Activated naive CD8-positive, alpha-beta T cell treated with anti-CD3 and anti-CD28 coated beads, Interleukin-2, amount 10 ng/mL, durations not matched to agents 7 days and 5 days (primary cell): ENCODE measurements around the gene RHAG. TPM values are rescaled to one million over a fixed set of nuclear protein-coding genes. Genes with fewer than 3 reads are reported as not detected.
"Not testable (repeated sequence)": the region's sequence is repeated elsewhere in the genome, so short reads cannot be mapped to it uniquely, and the experiment has no call there.

Experiments used
- ATAC-seq: fragments of 150-1000 bp; cut with Tn5 transposase; one replicate; pipeline ENCODE4 v1.10.0; 2021; ENCODE audit warnings: low read depth, moderate library complexity
- POLR2A ChIA-PET: fragments of 350-600 bp; sonication (Branson Sonifier 250); formaldehyde crosslinking; loops from one replicate; lab custom pipeline; 2021; ENCODE audit warnings: antibody characterized with exemption; lab: Charles Lee
- DNase-seq: peaks from one replicate; pipeline ENCODE4 v3.0.0; 2021
- H3K27ac Mint-ChIP-seq: one replicate; pipeline ENCODE4 v1.8.0; 2022; ENCODE audit warnings: mild to moderate bottlenecking, mixed read lengths
- H3K27me3 Mint-ChIP-seq: one replicate; pipeline ENCODE4 v1.8.0; 2022; ENCODE audit warnings: mild to moderate bottlenecking, moderate library complexity, mixed read lengths
- H3K36me3 Mint-ChIP-seq: one replicate; pipeline ENCODE4 v1.8.0; 2021; ENCODE audit warnings: mild to moderate bottlenecking, mixed read lengths
- H3K4me1 Mint-ChIP-seq: one replicate; pipeline ENCODE4 v1.8.0; 2021; ENCODE audit warnings: mixed read lengths
- H3K4me3 Mint-ChIP-seq: one replicate; pipeline ENCODE4 v1.8.0; 2022; ENCODE audit warnings: mild to moderate bottlenecking, moderate library complexity, mixed read lengths
- H3K9me3 Mint-ChIP-seq: one replicate; pipeline ENCODE4 v1.8.0; 2021; ENCODE audit warnings: mixed read lengths
- total RNA-seq, 2 experiments: library from RNA; stranded (reverse); gene quantifications; one replicate each; pipeline ENCODE4 v1.2.3, GENCODE V29; 2021

Gene RHAG
- total RNA-seq = not detected

DNA sequence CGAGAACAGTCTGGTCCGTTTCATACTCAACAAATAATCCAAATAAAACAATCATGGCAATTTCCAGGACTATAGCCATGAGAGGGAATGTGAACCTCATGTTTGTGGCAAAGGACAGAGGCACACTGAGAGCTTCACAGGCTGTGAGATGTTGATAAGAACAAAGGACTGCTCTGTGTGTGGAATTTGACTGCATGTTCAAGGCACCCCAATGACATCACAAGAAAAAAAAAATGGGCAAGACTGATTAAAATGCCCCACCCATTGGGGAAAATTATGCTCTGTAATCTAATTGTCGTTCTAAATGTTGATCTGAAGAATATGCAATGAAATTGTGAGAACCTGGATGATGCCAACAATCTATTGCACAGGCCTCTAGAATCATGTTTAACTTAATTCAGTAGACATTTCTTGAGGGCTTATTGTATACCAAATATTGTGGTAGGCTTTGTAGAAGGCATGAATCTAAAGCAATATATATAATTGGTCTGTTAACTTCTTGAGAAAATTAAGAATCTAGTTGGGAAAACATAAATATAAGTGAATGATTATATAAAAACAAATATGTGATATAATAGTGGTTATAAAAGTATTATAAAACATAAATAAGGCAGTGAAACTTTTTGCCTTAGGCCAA, at the start of gene RHAG:
Gene RHAG, minus strand, starts transcription at position 127 of the 637 bp plus-strand sequence. Its CDS starts 27 bp downstream, at position 100.
- POLR2A ChIA-PET = no interaction called here
- H3K36me3 Mint-ChIP-seq = no peaks in the 10 kb centered on the region
- H3K27ac Mint-ChIP-seq = no peak within 1 kb of the TSS
- ATAC-seq = no peak
- no peaks in the 10 kb centered on the region for H3K4me1 Mint-ChIP-seq
- no peaks in the 10 kb centered on the region for H3K9me3 Mint-ChIP-seq
- no peak within 1 kb of the TSS for H3K4me3 Mint-ChIP-seq
- H3K27me3 Mint-ChIP-seq = peaks cover 2% of the 10 kb centered on the region
- DNase-seq = no peak

DNA sequence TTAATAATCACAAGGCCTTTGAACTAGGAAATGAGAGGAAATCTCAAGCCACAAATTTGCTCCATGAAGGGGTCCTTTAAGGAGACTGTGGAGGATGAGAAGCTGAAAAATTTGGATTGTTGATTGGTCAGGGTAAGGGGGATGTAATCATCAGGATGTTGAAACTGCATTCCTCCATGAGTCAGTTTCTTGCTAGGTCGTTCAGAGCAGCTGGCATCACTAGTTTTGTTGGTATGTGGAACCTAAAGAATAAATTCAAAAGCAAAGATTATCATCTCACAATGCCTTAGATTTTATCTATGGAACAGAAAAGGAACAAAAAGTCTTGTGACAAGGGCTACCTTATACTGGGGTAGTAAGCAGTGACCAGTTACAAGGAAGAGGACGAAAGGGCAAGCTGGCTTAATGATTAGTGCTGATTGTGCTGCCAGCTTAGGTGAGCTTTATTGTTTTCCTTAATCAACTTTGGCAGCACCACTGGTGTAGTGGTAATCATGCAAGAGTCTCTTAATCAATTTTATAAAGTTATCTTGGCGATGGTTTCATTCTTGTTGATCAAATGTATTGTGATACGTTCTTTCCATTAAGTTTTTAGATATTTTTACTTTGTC, 40.1 kb upstream of the RHAG start:
- no peaks in the 10 kb centered on the region for H3K27me3 Mint-ChIP-seq
- no peak for ATAC-seq

DNA sequence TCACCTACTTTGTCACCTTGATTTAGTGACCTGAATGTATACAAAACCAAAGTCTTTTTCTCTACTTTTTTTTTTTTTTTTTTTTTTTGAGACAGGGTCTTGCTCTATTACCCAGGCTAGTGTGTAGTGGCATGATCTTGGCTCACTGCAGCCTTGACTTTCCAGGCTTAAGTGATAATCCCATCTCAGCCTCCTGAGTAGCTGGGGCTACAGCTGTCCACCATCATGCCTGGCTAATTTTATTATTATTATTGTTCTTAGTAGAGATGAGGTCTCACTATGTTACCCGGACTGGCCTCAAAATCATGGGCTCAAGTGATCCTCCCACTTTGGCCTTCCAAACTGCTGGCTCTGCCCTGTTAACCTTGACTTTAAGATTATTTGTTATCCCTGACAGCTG, 39.2 kb upstream of the RHAG start:
- POLR2A ChIA-PET = no interaction called here
- H3K27me3 Mint-ChIP-seq = no peaks in the 10 kb centered on the region
- H3K4me3 Mint-ChIP-seq = no peak overlapping the region
- no peaks in the 10 kb centered on the region for H3K9me3 Mint-ChIP-seq
- no peak for ATAC-seq
- H3K4me1 Mint-ChIP-seq = no peaks in the 10 kb centered on the region
- no peaks in the 10 kb centered on the region for H3K36me3 Mint-ChIP-seq
- H3K27ac Mint-ChIP-seq = no peak overlapping the region
- DNase-seq = no peak

More for the DNA sequence above, 40.1 kb upstream of the RHAG start:
- no peaks in the 10 kb centered on the region for H3K36me3 Mint-ChIP-seq
- no peak overlapping the region for H3K4me3 Mint-ChIP-seq
- POLR2A ChIA-PET = no interaction called here
- H3K9me3 Mint-ChIP-seq = no peaks in the 10 kb centered on the region
- no peak for DNase-seq
- H3K4me1 Mint-ChIP-seq = no peaks in the 10 kb centered on the region
- no peak overlapping the region for H3K27ac Mint-ChIP-seq

DNA sequence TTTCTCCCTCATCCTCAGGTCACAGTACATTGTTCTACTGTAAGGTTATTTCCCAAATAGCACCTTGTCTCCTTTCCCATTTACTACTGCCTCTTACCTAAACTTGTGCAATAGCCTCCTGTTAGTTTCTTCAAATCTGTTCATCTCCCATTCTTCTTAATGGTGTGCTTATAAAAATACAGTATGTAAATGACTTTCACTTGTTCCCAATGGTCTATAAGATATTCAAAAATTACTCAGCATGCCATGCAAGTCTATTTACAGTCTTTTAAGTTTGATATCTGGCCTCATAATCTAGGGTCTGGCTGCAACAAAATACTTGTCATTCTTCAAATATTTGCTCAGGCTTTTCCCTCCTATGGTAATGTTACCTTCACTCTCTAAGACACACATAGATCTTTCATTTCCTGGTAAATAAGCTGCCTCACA, 31.5 kb upstream of the RHAG start:
- Mint-ChIP-seq H3K4me1 (peaks cover 1% of the 10 kb centered on the region), H3K4me3 (no peak overlapping the region), H3K36me3 (no peaks in the 10 kb centered on the region), H3K27ac (no peak overlapping the region), H3K9me3 (no peaks in the 10 kb centered on the region), H3K27me3 (no peaks in the 10 kb centered on the region)
- ATAC-seq (no peak), DNase-seq (no peak)
- POLR2A ChIA-PET = no interaction called here

DNA sequence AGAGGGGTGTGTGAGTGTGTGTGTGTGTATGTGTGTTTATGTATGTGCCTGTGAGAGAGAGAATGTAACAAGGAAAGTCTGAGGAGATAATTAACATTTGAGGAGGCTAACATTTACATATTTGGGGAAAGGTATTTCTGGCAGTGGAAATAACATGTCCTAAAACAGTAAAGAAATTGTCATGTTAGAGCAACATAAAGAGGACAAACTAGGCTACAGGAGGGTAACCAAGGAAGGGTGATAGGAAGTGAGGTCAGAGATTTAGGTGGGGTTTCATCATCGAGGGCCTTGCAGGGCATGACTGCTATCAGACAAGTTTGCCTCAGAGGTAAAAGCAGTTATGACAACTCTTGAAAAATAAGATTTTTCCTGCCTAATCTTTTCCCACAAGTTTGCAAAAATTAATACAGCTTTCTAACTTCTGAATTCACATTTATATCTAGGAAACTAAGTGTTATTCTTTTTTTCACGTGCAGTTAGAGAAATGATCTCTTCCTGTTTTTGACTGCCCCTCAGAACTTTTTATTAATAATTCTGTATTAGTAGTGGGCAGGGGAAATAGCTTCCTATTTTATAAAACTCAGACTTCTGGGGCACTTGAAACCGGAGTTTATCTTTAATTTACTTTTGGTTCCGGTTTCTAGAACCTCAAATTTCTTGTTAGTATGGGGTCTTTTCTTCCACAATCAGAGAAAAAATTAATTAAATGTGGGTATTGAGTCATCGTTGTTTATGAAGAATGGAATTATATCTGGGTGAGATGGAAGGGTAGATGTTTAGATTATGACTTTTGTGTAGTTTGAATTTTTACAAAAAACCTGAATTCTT, 30.5 kb upstream of the RHAG start:
- Mint-ChIP-seq H3K27me3 (no peaks in the 10 kb centered on the region), H3K4me1 (peaks cover 1% of the 10 kb centered on the region), H3K9me3 (no peaks in the 10 kb centered on the region), H3K4me3 (no peak overlapping the region), H3K27ac (no peak overlapping the region), H3K36me3 (no peaks in the 10 kb centered on the region)
- DNase-seq = no peak
- POLR2A ChIA-PET = no interaction called here
- ATAC-seq = no peak

DNA sequence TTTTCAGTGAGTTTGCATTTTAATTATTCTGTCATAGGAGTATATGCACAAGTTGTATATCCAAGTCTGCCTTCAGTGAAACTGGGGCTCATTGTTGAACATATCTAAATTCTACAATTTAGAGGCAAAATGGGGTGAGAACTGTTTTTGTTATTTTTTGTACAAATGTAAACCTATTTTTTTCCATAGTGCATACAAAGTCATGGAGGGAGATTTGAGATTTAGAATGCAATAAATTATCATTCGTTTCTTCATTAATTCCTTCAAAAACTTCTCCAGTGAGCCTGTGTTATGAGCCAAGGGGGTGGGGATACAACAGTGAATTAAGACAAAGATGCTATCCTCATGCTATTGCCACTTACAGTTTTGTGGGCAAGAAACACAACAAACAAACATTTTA, 29.8 kb upstream of the RHAG start:
- ATAC-seq (no peak), DNase-seq (no peak)
- no peaks in the 10 kb centered on the region for H3K27me3 Mint-ChIP-seq
- H3K4me1 Mint-ChIP-seq = peaks cover 1% of the 10 kb centered on the region
- H3K27ac Mint-ChIP-seq = no peak overlapping the region
- no peaks in the 10 kb centered on the region for H3K9me3 Mint-ChIP-seq
- POLR2A ChIA-PET = no interaction called here
- no peak overlapping the region for H3K4me3 Mint-ChIP-seq
- H3K36me3 Mint-ChIP-seq = no peaks in the 10 kb centered on the region

DNA sequence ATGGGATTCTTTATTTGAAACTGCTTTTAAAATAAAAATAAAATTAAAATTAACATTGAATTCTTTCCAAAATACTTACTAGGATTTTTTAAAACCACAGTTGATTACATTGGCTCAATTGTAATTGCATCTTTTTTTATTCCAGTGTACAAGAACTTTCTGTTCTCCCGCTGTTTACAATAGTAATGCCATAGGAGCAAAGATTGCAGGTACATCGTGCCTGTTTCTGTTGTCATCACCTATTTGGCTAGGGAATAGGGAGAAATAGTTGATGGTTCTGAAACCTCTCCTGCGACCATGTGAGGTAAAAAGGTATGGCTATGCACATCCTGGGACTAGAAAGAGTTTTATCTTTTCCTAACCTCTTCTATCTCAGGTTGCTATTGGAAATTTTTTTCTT, 28.2 kb upstream of the RHAG start:
- no peak for ATAC-seq
- Mint-ChIP-seq H3K27me3 (no peaks in the 10 kb centered on the region), H3K27ac (no peak overlapping the region), H3K36me3 (no peaks in the 10 kb centered on the region), H3K9me3 (no peaks in the 10 kb centered on the region), H3K4me3 (no peak overlapping the region), H3K4me1 (peaks cover 1% of the 10 kb centered on the region)
- POLR2A ChIA-PET = no interaction called here
- DNase-seq = no peak

DNA sequence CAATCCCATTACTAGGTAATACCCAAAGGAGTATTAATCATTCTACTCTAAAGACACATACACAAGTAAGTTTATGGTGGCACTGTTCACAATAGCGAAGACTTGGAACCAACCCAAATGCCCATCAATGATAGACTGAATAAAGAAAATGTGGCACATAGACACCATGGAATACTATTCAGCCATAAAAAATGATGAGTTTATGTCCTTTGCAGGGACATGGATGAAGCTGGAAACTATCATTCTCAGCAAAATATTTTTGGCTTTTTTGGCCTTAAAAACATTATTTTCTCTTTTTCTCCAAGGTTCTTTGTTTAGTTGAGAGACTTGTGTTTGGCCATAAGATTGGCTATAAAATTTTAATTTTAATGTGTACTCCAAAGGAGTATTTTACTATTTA, 27.4 kb upstream of the RHAG start:
- H3K4me3 Mint-ChIP-seq, DNase-seq, H3K27ac Mint-ChIP-seq, H3K27me3 Mint-ChIP-seq, POLR2A ChIA-PET, ATAC-seq, H3K4me1 Mint-ChIP-seq, H3K9me3 Mint-ChIP-seq, H3K36me3 Mint-ChIP-seq: not testable (repeated sequence)

DNA sequence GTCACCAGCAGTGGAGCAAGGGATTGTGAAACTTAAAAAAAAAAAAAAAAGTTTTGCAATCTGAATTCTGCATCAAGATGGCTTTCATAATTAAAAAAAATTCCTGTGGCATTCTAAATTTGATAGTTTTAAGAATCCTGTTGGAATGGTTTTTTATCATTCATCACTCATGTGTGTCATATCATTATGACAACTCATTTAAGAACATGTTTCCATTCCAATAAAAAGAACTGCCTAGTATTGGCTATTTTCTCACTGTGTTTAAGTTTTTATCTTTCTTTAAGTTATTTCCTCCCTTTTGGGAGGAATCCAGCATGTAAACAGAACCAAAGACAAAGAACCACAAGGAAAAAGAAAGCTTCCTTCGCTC, 26.2 kb upstream of the RHAG start:
- Mint-ChIP-seq H3K4me1 (peaks cover 1% of the 10 kb centered on the region), H3K27me3 (no peaks in the 10 kb centered on the region), H3K4me3 (no peak overlapping the region), H3K27ac (no peak overlapping the region), H3K9me3 (no peaks in the 10 kb centered on the region), H3K36me3 (no peaks in the 10 kb centered on the region)
- ATAC-seq (no peak), DNase-seq (no peak)
- POLR2A ChIA-PET = no interaction called here

DNA sequence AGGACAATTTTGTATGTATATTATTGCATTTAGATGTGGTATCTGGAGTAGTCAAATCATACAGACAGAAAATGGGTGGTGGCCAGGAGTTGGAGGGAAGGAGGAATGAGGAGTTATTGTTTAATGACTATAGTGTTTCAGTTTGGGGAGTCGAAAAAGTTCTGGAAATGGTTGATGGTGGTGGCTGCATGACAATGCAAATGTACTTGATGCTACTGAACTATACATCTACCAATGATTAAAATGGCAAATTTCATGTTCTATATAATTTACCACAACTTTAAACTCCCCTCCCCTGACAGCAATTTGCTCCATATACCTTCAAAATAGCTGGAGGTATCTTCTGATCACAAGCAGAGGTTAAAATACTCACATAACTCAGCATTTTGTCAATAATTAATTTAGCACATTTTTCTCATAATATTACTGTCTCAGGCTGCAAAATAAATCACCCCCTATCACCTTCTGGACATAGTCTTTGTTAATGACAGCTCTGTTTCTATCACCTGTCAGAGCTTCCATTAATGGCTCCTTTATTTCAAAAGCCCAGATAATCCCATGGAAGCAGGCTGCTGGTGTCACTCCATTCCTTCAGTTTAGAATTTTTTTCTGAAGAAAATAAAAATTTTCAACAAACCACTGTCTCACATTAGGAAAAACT, 25.7 kb upstream of the RHAG start:
- no peaks in the 10 kb centered on the region for H3K27me3 Mint-ChIP-seq
- POLR2A ChIA-PET = no interaction called here
- H3K36me3 Mint-ChIP-seq = no peaks in the 10 kb centered on the region
- no peak overlapping the region for H3K4me3 Mint-ChIP-seq
- no peaks in the 10 kb centered on the region for H3K9me3 Mint-ChIP-seq
- H3K4me1 Mint-ChIP-seq = peaks cover 1% of the 10 kb centered on the region
- H3K27ac Mint-ChIP-seq = no peak overlapping the region
- ATAC-seq (no peak), DNase-seq (no peak)

DNA sequence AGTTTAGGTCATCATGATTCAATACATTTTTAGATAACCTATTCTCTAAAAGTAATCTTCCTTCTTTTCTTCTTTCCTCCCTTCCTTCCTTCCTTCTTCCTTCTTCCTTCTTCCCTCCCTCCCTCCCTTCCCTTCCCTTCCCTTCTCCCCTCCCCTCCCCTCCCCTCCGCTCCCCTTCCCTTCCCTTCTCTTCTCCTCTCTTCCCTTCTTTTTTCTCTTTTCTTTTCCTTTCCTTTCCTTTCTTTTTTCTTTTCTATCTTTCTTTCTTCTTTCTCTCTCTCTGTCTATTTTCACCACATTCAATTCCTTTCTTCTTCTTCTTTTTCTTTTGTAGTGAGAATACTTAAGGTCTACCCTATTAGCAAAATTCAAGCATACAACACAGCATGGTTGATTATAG, 17.3 kb upstream of the RHAG start:
- H3K4me3 Mint-ChIP-seq = no peak overlapping the region
- no peaks in the 10 kb centered on the region for H3K27me3 Mint-ChIP-seq
- ATAC-seq = no peak
- POLR2A ChIA-PET = no interaction called here
- no peaks in the 10 kb centered on the region for H3K36me3 Mint-ChIP-seq
- no peaks in the 10 kb centered on the region for H3K4me1 Mint-ChIP-seq
- DNase-seq = no peak
- no peak overlapping the region for H3K27ac Mint-ChIP-seq
- H3K9me3 Mint-ChIP-seq = no peaks in the 10 kb centered on the region

DNA sequence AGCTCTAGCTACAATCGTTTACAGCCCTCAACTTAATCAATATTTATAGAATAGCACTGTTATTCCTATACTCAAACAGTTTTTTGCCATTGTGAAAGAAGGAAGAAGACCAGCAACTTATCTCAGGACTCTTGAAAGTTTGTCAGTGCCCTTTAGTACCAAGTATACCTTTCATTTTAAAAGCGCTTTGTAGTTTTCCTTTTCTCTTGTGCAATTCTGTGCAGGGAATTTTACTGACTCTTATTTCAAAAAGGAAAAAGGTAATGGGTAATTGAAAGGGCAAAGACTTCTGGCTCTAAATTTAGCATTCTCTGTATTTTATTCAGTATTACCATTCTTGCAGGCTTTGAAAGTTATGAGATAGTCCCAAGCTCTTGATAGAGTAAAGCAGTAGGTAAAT, 16.8 kb upstream of the RHAG start:
- no peak for ATAC-seq
- Mint-ChIP-seq H3K27ac (no peak overlapping the region), H3K4me3 (no peak overlapping the region), H3K27me3 (no peaks in the 10 kb centered on the region), H3K9me3 (no peaks in the 10 kb centered on the region), H3K36me3 (no peaks in the 10 kb centered on the region), H3K4me1 (no peaks in the 10 kb centered on the region)
- POLR2A ChIA-PET = no interaction called here
- DNase-seq = no peak

DNA sequence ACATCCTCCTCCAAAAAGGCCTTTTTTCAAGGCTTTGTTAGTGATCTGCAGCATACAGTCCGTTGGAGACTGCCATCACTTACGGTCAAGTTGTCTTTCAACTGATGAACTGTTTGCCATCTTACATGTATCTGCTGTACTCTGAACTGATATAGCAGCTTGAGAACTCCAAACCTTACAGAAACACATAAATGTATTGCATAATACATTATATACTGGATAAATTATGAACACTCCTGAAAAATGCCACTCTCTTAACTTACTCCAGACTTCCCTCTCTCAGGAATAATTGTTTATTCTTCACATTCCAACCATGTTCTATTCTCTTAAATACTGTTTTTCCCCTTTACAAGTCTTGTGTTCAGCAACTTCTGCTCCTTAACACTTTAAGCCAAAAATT, 14.6 kb upstream of the RHAG start:
- Mint-ChIP-seq H3K27ac (no peak overlapping the region), H3K27me3 (no peaks in the 10 kb centered on the region), H3K36me3 (no peaks in the 10 kb centered on the region), H3K4me1 (no peaks in the 10 kb centered on the region), H3K9me3 (no peaks in the 10 kb centered on the region), H3K4me3 (no peak overlapping the region)
- POLR2A ChIA-PET = no interaction called here
- no peak for ATAC-seq
- no peak for DNase-seq
